ENCODE measurements around the gene BNIP5.

BNIP5 gene

GRCh38 chr6:36267731-36268477 is 68.8 kb downstream of the BNIP5 start:
- DNase-seq (ENCODE audit: low read depth in 2 of 2) = no peak

GRCh38 chr6:36266913-36267644 is 69.6 kb downstream of the BNIP5 start:
- no peak for DNase-seq (ENCODE audit: low read depth in 2 of 2)

Data from fibroblast of skin of left biceps (primary cell).